GM21786 (cell line): ENCODE data around the gene SOX5.
"Not testable (repeated sequence)": the region's sequence is repeated elsewhere in the genome, so short reads cannot be mapped to it uniquely, and the experiment has no call there.

Experiments
- ATAC-seq: cut with Tn5 transposase; IDR thresholded peaks from one replicate; pipeline ENCODE4 v1.9.1; 2021; ENCODE audit not compliant: unreplicated experiment

Gene SOX5

GRCh38 chr12:23760495-23760894, 189.0 kb downstream of the SOX5 start:
- no peak for ATAC-seq

DNA sequence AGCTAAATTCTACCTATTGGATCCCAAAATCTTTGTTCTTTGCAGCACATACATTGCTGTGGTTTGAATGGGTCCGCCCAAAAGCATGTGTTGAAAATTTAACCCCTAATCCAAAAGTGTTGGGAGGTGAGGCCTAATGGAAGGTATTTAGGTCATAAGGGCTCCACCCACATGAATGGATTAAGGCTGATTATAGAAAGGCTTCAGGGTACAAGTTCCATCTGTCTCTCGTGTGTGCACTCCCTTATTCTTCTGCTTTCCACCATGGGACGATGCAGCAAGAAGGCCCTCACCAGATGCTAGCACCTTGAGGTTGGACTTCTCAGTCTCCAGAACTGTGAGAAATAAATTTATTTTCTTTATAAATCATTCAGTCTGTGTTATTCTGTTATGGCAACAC, 190.9 kb downstream of the SOX5 start:
- ATAC-seq, result no peak

- no peak for ATAC-seq
Measured at GRCh38 chr12:23757541-23757962, 191.9 kb downstream of the SOX5 start.

GRCh38 chr12:23756416-23756815, 193.1 kb downstream of the SOX5 start:
- no peak for ATAC-seq

DNA sequence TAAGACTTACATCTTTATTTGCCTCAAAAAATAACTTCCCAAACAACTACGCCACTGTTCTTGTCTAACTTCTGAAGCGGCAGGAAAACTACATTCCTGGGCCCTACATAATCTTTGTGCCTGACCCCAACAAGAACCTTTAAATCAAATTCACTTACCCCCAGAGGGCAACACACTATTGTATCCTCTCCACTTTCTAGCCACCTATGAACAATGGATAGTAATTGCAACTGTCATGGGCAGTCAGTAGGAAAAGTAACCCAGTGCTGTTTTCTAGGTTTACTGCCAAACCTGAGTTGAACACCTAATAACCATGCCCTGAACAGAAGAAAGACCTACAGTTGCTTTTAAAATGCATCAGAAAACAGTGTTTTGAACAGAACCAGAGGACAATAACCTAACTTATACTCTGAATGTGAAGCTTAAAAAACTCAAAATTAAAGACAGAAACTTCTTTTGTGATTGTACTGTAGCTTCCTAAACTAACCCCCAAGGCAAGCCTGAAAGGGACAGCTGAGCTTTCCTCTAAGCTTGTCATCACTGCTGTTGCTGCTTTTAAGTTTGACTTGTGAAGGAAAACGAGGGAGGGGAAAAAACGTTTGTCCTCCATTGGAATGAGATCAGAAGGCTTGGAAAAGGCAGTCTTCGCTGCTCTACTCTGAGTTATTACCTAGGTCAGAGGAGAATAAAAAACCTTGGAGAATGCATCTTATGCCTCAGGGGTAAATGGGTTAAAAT, 195.7 kb downstream of the SOX5 start:
- no peak for ATAC-seq

DNA sequence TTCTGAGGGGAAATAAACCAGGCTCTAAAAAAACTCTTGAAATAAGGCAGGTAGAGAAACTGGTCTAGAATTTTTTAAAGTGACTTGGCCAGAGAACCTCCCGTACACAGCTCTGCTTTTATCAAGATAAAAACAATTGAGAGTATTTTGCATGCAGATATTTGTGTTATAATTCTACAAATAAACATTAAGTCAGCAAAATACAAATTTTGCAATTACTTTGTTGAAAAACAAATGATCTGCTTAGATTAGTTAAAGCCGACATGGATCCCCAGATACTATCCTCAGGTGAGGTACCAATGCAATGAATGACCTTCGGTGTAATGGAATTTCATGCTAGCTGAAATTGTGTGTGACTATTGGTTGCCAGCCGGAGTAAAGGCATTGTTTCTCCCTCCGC, 197.2 kb downstream of the SOX5 start:
- no peak for ATAC-seq

- ATAC-seq, result no peak
Measured at GRCh38 chr12:23751641-23752040, 197.8 kb downstream of the SOX5 start.

DNA sequence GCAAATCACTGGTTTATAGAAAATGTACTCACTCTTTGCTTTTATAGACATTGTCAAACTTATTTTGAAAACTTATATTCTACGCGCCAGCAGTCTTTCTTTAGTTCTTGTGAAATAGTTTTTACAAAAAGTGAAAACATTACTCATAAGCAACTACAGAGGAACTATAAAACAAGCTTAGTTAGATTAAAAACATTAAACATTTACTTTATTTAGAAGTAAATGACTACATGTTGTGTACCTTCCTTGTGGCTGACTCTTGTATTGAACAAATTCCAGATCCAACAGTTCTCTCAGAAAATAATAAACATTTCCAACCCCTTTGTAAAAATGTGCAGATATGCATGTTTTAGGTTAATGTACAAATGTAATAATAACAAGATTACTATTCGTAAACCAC, 198.5 kb downstream of the SOX5 start:
- no peak for ATAC-seq

- no peak for ATAC-seq
Measured at GRCh38 chr12:23744696-23745095, 204.8 kb downstream of the SOX5 start.

DNA sequence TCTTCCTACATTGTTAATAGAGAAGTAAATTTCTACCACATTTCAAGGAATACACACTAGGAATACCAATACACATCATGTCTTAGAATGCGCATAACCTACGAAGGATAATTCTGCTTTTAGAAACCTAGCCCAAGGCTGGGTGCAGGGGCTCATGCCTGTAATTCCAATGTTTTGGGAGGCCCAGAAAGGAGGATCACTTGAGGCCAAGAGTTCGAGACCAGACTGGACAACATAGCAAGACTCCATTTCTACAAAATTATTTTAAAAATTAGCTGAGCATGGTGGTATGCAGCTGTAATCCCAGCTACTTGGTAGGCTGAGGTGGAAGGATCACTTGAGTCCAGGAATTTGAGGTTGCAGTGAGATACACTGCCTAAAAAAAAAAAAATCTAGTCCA, 206.9 kb downstream of the SOX5 start:
- ATAC-seq, result no peak

DNA sequence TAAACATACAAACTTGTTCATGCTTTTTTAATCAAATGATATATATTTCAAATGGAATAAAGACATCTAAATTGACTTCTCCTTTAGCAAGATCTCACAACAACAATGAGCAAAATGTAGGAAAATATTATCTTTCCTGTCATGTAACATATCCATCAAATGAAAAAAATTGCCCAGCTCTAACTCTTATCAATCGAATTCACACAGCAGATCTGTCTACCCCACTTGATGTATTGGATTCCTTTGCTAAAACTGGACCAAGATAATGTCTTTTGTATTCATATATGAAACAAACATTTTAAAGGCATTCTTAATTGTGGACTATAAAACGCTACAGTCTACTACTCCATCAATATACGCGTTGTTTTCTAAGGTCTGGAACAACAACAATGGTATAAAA, 218.0 kb downstream of the SOX5 start:
- ATAC-seq, result no peak

GRCh38 chr12:23731035-23731434, 218.4 kb downstream of the SOX5 start:
- ATAC-seq, result no peak

- ATAC-seq, result no peak
Measured at GRCh38 chr12:23729359-23729758, 220.1 kb downstream of the SOX5 start.

DNA sequence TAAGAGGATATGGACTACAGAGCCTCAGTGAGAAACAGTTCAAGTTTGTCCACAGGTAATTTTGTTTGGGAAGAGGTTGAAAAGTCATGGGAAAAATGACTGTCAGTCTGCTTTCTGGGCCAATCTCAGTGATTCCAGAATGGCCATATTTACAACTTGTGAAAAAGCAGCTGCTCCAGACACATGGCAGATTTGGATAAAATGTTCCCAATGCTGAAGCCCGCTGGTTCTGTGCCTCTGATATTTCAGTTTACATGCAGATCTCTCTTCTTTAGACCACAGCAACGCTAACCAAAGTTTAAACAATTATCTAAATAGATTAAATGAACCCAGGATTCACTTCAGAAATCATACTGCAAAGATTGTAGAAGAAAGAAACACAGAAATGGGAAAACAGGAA, 222.8 kb downstream of the SOX5 start:
- no peak for ATAC-seq

- no peak for ATAC-seq
Measured at GRCh38 chr12:23722655-23723054, 226.8 kb downstream of the SOX5 start.

DNA sequence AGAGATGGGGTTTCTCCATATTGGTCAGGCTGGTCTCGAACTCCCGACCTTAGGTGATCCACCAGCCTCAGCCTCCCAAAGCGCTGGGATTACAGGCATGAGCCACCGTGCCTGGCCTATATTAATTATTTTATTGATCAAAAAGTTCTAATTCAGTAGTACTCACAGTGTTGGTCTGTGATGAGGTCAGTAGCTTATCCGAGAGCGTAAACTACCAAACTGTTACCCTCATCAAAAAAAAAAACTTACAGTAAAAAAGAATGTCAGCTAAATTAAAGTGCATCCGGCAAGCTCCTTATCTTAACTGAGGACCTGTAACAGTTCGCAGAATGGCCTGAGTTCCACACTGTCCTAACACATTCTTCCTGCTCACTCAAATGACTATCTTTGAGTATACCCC, 228.2 kb downstream of the SOX5 start:
- ATAC-seq, result no peak

- no peak for ATAC-seq
Measured at GRCh38 chr12:23719493-23719892, 230.0 kb downstream of the SOX5 start.

- not testable (repeated sequence) for ATAC-seq
Measured at GRCh38 chr12:23710361-23710760, 239.1 kb downstream of the SOX5 start.

- no peak for ATAC-seq
Measured at GRCh38 chr12:23708185-23708837, 241.2 kb downstream of the SOX5 start.

- no peak for ATAC-seq
Measured at GRCh38 chr12:23707270-23707669, 242.2 kb downstream of the SOX5 start.

- ATAC-seq, result no peak
Measured at GRCh38 chr12:23704992-23705943, 244.2 kb downstream of the SOX5 start.

DNA sequence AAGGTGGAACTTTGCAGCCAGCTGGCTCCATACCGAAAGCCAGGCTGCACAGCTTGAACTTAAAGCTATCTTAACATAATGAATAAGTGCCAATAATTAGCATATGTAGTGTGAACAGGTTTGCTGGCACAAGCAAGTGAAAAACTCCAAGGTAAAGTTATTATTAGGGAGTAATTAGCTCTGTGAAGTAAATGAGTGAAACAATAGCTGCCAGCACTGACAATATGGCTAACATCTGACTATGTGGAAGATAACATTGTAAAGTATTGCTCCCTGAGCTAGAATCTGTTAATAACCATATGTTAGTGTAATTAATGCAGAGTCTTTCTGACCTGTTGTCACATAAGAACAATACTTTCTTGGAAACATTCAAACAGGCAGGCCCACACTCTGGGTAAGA, 246.4 kb downstream of the SOX5 start:
- no peak for ATAC-seq
